HTERT RPE-1 (cell line): Measurements from ENCODE around the gene DIS3L2.

Experiments
- in situ Hi-C: fragments of 300-500 bp; cut with MboI; formaldehyde crosslinking; loops from 4 replicates; pipeline ENCODE4 v1.14.3; 2020; ENCODE audit warnings: low sequenced_read_pairs

DIS3L2 gene

GRCh38 chr2:231961349-231962166, at the start of gene DIS3L2:
Gene DIS3L2, plus strand, starts transcription at chr2:231961713. Its CDS starts 53,215 bp downstream, at chr2:232014928.
- in situ Hi-C loops = no loop called here

GRCh38 chr2:231914077-231914690, 47.3 kb upstream of the DIS3L2 start:
- in situ Hi-C loops = no loop called here

- in situ Hi-C loops = no loop called here
These were observed 44.0 kb upstream of the DIS3L2 start for GRCh38 chr2:231917280-231918066.

GRCh38 chr2:231918501-231919330, 42.8 kb upstream of the DIS3L2 start:
- in situ Hi-C loops = no loop called here

GRCh38 chr2:231919341-231920035, 42.0 kb upstream of the DIS3L2 start:
- in situ Hi-C loops = no loop called here

- in situ Hi-C loops = no loop called here
These were observed 41.1 kb upstream of the DIS3L2 start for GRCh38 chr2:231920366-231920765.

GRCh38 chr2:231920795-231921194, 40.7 kb upstream of the DIS3L2 start:
- in situ Hi-C loops = no loop called here

- in situ Hi-C loops = no loop called here
These were observed 39.1 kb upstream of the DIS3L2 start for GRCh38 chr2:231922311-231923009.

GRCh38 chr2:231923010-231923344, 38.5 kb upstream of the DIS3L2 start:
- in situ Hi-C loops = no loop called here

- in situ Hi-C loops = no loop called here
These were observed 37.3 kb upstream of the DIS3L2 start for GRCh38 chr2:231923951-231924888.

GRCh38 chr2:231924889-231925275, 36.6 kb upstream of the DIS3L2 start:
- in situ Hi-C loops = no loop called here

GRCh38 chr2:231925303-231926179, 36.0 kb upstream of the DIS3L2 start:
- in situ Hi-C loops = no loop called here

- in situ Hi-C loops = no loop called here
These were observed 35.3 kb upstream of the DIS3L2 start, which contains the start of gene NPPC for GRCh38 chr2:231926180-231926741. Gene NPPC, minus strand, starts transcription at chr2:231926396. Its CDS starts 147 bp downstream, at chr2:231926249.

- in situ Hi-C loops = no loop called here
These were observed 34.5 kb upstream of the DIS3L2 start for GRCh38 chr2:231926761-231927565.

- in situ Hi-C loops = no loop called here
These were observed 34.0 kb upstream of the DIS3L2 start for GRCh38 chr2:231927566-231927890.

- in situ Hi-C loops = no loop called here
These were observed 33.0 kb upstream of the DIS3L2 start for GRCh38 chr2:231928481-231928880.
